Camera-type eye (tissue), 1 donor: ENCODE measurements around the gene PAX8. TPM values are rescaled to one million over a fixed set of nuclear protein-coding genes. Genes with fewer than 3 reads are reported as not detected.

Experiments
- total RNA-seq: library from RNA; depleted of rRNA; stranded (reverse); fragments of >200 nt; gene quantifications from one replicate; pipeline ENCODE4 v1.2.3, GENCODE V29; 2014

Gene PAX8
- total RNA-seq, result 3.7 TPM

DNA sequence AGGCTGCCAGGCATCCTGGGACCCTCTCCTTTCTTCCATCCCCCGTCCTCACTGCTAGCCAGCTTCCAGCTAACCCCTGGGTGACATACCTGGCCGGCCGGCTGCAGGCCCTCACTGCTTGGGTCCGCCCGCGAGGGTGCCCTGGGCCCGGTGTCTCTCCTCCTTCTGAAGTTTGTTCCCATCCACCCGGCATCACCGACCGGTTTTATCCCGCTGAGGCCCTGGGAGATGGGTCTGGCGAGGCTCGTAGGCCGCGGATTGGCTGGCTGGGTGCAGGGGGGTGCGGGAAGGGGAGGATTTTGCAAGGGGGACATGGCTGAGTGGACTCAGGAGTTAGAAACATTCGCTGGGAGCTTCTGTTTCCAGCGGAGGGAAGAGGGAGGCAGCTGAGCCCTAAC, at the start of gene PAX8:
Gene PAX8, minus strand, starts transcription at position 180 of the 398 bp plus-strand sequence. CDS start 527 bp downstream, outside the sequence.

DNA sequence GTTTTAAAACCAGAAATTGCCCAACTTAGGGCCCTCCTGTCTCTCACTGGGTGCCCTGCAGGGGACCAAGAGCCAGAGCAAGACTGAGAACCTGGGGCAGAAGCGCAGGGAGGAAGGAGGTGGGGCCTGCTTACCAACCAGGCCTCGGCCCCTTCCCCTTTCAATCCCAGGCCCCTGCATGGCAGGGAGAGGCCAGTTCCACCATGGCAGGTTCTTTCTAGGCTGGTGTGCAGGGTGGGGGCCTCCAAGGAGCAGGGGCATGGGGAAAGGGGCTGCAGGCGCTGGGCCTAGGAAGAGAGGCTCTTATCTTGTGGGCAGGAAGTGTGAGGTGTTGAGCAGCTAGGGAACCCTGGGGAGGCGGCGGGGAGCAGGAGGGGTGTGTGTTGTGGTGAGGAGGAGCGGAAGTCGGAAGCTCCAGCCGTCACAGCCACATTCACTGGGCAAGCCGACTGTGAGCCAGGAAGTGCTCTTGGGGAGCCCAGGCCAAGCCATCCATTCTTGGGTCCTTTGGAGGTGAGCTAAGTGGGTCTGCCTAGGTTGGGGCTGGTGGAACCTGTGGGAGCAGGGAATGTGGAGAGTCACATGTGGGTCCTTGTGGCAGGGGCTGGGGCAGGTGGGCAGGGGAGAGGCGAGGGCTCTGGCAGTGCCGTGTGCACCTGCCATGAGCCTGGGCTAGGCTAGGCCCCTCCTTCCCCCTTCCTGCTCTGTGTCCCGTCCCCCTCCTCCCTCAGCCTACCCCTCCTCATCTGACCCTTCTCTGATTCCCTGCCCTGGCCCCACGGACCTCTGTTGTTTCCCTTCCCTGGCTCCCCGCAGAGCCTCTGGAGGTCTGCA, 105.0 kb downstream of the PAX8 start, which contains the start of gene PSD4:
Gene PSD4, plus strand, starts transcription at position 430 of the 834 bp plus-strand sequence. CDS start 8,486 bp downstream, outside the sequence.

Other genes starting within 250 kb of the PAX8 start
- not detected for gene IL36B, start 226.1 kb downstream of the PAX8 start, total RNA-seq
- 0.22 TPM for gene IL36RN, start 219.7 kb downstream of the PAX8 start, total RNA-seq
- not detected for gene IL1F10, start 211.0 kb downstream of the PAX8 start, total RNA-seq
- 10.3 TPM for gene IL1RN, start 151.3 kb downstream of the PAX8 start, total RNA-seq
- 20.5 TPM for gene PSD4, start 105.0 kb downstream of the PAX8 start, total RNA-seq
- 59.5 TPM for gene ZNG1B, start 158.8 kb upstream of the PAX8 start, total RNA-seq
- gene FOXD4L1, start 219.7 kb upstream of the PAX8 start, total RNA-seq, result not detected